ENCODE measurements around the gene CASQ2. TPM values are rescaled to one million over a fixed set of nuclear protein-coding genes. Genes with fewer than 3 reads are reported as not detected.

Gene CASQ2
- polyA plus RNA-seq, 1 donor (not counting 4 experiments of a cell fraction or from before 2014, with no cell fraction given): 0.04 TPM

- FAIRE-seq (no peak), DNase-seq (ENCODE audit: low read depth, low spot score) (no peak)
- no peak overlapping the region for H3K4me3 ChIP-seq (ENCODE audit: control insufficient read depth in 2 of 3, extremely low read depth in 1 of 3, insufficient read depth in 2 of 3, low read depth in 1 of 3, low read length in 3 of 3)
- H3K9me1 ChIP-seq (ENCODE audit: control insufficient read depth, extremely low read depth, insufficient read depth, low read length): no peaks in the 10 kb centered on the region
- dilution Hi-C loops (cut with MboI; ENCODE audit: extremely low pct_ligation_motif_present, low sequenced_read_pairs): no loop called here
- no peak overlapping the region for H3K9ac ChIP-seq (ENCODE audit: control insufficient read depth, extremely low read depth, insufficient read depth, low read length)
- no peak overlapping the region for H2AFZ ChIP-seq (ENCODE audit: control insufficient read depth, low read length)
- H4K20me1 ChIP-seq (ENCODE audit: control insufficient read depth, extremely low read depth, insufficient read depth, low read length): no peaks in the 10 kb centered on the region
- H3K4me2 ChIP-seq (ENCODE audit: control insufficient read depth, extremely low read depth, insufficient read depth, low read depth, low read length): no peak overlapping the region
- H3K27ac ChIP-seq (ENCODE audit: control insufficient read depth, insufficient read depth, low read length): no peak overlapping the region
- no peaks in the 10 kb centered on the region for H3K27me3 ChIP-seq (ENCODE audit: control insufficient read depth, extremely low read depth, insufficient read depth, low read length)
- no peaks in the 10 kb centered on the region for H3K79me2 ChIP-seq (ENCODE audit: control insufficient read depth, insufficient read depth, low read length)
- TF ChIP-seq EZH2 (IDR thresholded peaks at IDR 0.05; ENCODE audit: low read length) (no peak), CTCF (optimal IDR thresholded peaks at IDR 0.05 in 1 of 3, IDR thresholded peaks at IDR 0.05 in 1 of 3, conservative IDR thresholded peaks at IDR 0.05 in 1 of 3; ENCODE audit: extremely low read depth in 1 of 3, insufficient read depth in 2 of 3, low read length in 3 of 3) (no peak)
- H3K4me1 ChIP-seq (ENCODE audit: control insufficient read depth, extremely low read depth, insufficient read depth, low read length): peaks cover 8% of the 10 kb centered on the region
- no peaks in the 10 kb centered on the region for H3K36me3 ChIP-seq (ENCODE audit: control insufficient read depth in 2 of 2, extremely low read depth in 1 of 2, insufficient read depth in 2 of 2, low read length in 2 of 2)
- no peaks in the 10 kb centered on the region for H3K9me3 ChIP-seq (ENCODE audit: control insufficient read depth, low read depth, low read length)
Measured at GRCh38 chr1:115767403-115767802, 1.1 kb downstream of the CASQ2 start.

GRCh38 chr1:115765091-115765490 is 3.4 kb downstream of the CASQ2 start:
- DNase-seq (ENCODE audit: low read depth, low spot score): no peak

More at GRCh38 chr1:115765091-115765490, 3.4 kb downstream of the CASQ2 start:
- Histone ChIP-seq H3K79me2 (ENCODE audit: control insufficient read depth, insufficient read depth, low read length) (no peaks in the 10 kb centered on the region), H3K9me1 (ENCODE audit: control insufficient read depth, extremely low read depth, insufficient read depth, low read length) (no peaks in the 10 kb centered on the region), H3K9ac (ENCODE audit: control insufficient read depth, extremely low read depth, insufficient read depth, low read length) (no peak overlapping the region), H2AFZ (ENCODE audit: control insufficient read depth, low read length) (no peak overlapping the region), H3K27ac (ENCODE audit: control insufficient read depth, insufficient read depth, low read length) (no peak overlapping the region), H3K4me3 (ENCODE audit: control insufficient read depth in 2 of 3, extremely low read depth in 1 of 3, insufficient read depth in 2 of 3, low read depth in 1 of 3, low read length in 3 of 3) (no peak overlapping the region), H3K4me1 (ENCODE audit: control insufficient read depth, extremely low read depth, insufficient read depth, low read length) (no peaks in the 10 kb centered on the region), H4K20me1 (ENCODE audit: control insufficient read depth, extremely low read depth, insufficient read depth, low read length) (no peaks in the 10 kb centered on the region), H3K4me2 (ENCODE audit: control insufficient read depth, extremely low read depth, insufficient read depth, low read depth, low read length) (no peak overlapping the region), H3K27me3 (ENCODE audit: control insufficient read depth, extremely low read depth, insufficient read depth, low read length) (no peaks in the 10 kb centered on the region), H3K36me3 (ENCODE audit: control insufficient read depth in 2 of 2, extremely low read depth in 1 of 2, insufficient read depth in 2 of 2, low read length in 2 of 2) (no peaks in the 10 kb centered on the region), H3K9me3 (ENCODE audit: control insufficient read depth, low read depth, low read length) (no peaks in the 10 kb centered on the region)
- no peak for FAIRE-seq
- dilution Hi-C loops (cut with MboI; ENCODE audit: extremely low pct_ligation_motif_present, low sequenced_read_pairs): no loop called here
- TF ChIP-seq CTCF (optimal IDR thresholded peaks at IDR 0.05 in 1 of 3, IDR thresholded peaks at IDR 0.05 in 1 of 3, conservative IDR thresholded peaks at IDR 0.05 in 1 of 3; ENCODE audit: extremely low read depth in 1 of 3, insufficient read depth in 2 of 3, low read length in 3 of 3): no peak
- no peak for TF ChIP-seq EZH2 (IDR thresholded peaks at IDR 0.05; ENCODE audit: low read length)
